NCI-H1105 (cell line): ENCODE results near the gene TRIM62.
A peak's percentile ranks its signal among the peaks of the same experiment; 100 is the strongest.

Experiments
- DNase-seq: peaks from one replicate; lab custom pipeline; 2025; lab: John Stamatoyannopoulos, UW

TRIM62 gene

GRCh38 chr1:33180226-33180910 is 1.5 kb downstream of the TRIM62 start:
- no peak for DNase-seq

DNA sequence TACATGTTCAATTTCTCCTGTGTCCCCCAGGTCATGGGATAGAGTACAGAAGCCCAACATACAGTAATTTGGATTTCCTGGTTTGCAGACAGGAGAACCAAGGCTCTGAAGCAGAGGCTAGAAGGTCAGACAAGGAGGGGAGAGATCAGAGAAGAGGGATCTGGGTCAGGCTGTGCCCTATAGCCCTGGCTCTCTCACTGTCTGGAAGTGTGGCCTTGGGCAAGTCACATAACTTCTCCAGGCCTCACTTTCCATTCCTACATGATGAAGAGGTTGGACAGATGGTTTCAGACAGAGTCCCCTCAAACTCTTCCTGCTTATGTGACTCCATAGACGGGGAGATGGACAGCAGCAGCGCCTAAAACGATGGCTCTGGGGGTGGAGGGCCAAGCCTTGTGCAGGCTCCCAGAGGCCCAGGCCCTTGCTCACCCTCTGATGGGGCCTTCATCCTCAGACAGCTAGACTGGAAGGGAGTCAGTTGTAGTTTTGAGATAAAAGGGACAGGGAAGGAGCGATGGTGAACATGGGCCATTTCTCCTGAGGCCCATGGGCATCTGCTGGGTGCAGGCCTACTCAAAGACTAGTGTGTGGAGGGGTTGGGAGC is 2.9 kb downstream of the TRIM62 start:
- DNase-seq, result no peak

- DNase-seq, result no peak
These were observed 3.8 kb downstream of the TRIM62 start for GRCh38 chr1:33177996-33178540.

DNA sequence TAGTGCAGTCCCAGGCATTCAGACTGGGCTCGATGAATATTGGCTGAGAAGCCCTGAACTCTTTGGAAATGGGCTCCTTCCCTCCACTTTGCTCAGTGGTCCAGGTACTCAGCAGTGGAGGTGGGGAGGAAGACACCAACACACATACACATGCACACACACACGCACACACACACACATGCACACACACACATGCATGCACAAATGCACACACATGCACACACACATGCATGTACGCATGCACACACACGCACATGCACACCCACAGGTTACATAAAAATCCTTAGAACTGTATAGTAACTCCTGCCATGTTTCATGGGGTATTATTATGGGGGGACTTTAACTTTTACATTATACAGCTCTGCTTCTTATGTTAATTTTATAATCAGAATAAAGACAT is 5.0 kb downstream of the TRIM62 start:
- DNase-seq, result no peak

GRCh38 chr1:33176362-33176850 is 5.4 kb downstream of the TRIM62 start:
- DNase-seq, result no peak

GRCh38 chr1:33175865-33176264 is 6.0 kb downstream of the TRIM62 start:
- DNase-seq, result no peak

- no peak for DNase-seq
These were observed 8.8 kb downstream of the TRIM62 start for GRCh38 chr1:33173091-33173490.

DNA sequence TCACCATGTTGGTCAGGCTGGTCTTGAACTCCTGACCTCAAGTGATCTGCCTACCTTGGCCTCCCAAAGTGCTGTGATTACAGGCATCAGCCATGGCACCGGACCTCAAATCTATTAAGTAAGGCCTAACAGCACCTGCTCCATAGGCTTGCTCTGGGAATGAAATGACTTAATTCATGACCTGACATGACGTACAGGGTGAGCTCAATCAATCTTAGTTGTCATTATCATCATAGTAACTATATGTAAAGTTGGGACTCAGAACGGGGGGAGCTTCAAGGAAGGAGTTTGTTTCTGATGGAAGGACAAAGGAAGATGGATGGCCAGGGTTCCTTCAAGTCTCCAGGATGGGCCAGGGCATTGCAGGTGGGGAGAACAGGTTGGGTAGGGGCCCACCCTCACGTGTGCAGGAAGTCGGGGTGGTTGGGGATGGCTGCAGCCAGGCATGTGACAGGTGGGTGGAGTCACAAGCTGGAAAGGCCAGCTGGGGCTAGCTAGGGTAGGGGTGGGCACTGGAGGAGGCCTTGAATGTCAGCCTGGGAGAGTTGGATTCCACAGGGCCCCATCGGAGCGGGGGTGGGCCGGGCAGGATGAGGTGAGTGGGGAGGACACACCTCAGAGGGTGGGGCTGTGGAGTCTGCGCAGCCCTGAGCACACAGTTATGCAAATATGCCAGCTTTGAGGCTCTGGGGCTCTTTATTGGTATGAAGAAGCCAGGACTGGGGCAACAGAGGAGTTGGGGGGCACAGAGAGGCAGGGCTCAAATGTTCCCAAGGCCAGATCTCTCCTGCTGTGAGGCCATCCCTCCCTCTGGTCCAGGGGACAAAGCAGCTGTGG is 9.6 kb downstream of the TRIM62 start:
- DNase-seq, result no peak

GRCh38 chr1:33170351-33171274 is 11.2 kb downstream of the TRIM62 start:
- DNase-seq, result no peak

DNA sequence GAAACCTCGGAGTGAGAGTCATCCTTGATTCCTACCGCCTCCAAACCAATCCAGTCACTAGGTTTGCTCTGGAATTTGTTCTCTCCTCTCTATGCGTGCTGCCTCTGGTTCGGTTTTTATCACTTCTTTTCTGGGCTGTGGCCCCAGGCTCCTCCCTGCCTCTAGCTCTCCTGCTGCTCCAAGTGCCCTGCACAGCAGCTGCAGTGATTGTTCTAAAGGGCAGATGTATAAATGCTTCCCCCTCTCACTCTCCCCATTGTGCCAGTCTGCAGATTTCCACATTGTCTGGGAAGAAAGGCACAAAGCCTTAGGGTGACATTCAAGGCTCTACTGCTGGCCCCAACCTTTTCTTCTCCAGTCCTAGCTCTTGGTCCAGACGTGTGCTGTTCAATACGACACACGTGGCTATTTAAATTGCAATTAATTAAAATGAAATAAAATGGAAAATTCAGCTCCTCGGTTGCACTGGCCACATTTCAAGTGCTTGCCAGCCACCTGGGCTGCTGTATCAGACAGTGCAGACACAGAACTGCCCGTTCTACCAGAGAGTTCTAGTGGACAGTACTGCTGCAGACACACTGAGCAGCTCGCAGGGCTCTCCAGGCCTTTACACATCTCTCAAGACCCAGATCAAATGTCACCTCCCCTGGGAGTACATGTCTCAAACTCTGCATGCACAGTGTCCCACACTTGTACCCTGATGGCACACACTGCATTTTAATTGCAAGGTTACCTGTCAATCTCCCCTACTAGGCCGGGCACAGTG is 12.4 kb downstream of the TRIM62 start:
- no peak for DNase-seq

- DNase-seq, result no peak
These were observed 13.1 kb downstream of the TRIM62 start for GRCh38 chr1:33168556-33169289.

DNA sequence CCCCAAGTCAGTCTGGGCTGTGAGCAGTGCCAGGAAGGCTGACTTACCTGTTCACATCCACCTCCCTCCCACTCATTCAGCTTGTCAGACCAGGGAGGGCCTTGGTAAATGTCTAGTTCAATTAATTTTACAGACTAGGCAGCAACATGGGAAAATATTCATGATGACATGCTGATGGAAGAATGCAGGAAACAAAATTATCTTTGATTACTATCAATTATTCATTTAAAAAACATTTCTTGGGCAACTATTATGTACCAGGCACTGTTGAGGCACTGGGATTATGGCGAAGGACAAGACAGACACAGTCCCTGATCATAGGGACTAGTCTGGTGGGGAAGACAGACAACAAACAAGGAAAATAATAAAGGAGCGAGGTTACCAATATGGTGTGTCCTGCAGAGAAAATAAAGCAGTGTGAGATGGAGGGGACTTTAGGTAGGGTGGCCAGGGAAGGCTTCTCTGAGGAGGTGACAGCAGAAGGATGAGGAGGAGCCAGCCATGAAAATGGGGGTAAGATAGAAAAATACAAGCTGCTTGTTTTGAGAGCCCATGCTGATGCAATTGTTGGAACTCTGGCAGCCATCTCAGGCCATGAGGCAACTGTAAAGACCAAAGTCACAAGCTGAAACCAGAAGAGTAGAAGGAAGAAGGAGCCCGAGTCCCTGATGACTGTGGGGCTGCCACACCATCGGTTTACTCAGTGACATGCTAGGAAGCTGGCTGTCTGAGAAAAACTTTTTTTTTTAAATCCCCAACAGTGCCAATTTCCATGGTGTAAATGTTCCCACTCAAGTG is 14.0 kb downstream of the TRIM62 start:
- DNase-seq, result no peak

DNA sequence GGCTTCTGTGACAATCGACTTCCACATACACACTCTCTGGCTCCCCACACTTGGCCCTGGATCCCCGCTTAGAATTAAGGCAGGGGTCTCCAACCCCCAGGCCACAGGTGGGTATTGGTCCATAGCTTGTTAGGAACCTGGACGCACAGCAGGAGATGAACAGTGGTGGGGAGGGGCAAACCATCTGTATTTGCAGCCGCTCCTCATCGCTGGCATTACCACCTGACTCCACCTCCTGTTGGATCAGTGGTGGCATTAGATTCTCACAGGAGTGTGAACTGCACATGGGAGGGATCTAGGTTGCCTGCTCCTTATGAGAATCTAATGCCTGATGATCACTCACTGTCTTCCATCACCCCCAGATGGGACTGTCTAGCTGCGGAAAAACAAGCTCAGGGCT is 16.0 kb downstream of the TRIM62 start:
- DNase-seq, result no peak

DNA sequence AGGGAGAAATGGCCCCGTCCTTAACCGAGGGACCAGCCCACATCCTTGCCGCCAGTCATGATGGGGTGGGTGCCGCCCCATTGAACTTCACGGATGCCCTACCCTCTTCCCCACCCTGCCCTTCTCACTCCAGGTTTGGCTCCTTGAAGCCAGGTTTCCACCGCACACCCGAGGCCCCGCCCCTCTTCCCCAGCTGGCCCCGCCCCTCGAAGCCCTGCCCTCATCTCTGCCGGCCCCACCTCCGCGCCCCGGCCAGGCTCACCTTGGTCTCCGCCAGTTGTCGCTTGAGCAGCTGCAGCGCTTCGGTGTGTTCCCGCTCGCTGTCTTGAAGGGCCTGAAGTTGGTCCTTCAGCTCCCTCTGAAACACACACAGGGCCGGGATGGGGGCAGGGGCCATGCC is 16.6 kb downstream of the TRIM62 start:
- no peak for DNase-seq

- no peak for DNase-seq
These were observed 18.0 kb downstream of the TRIM62 start for GRCh38 chr1:33163621-33164519.

DNA sequence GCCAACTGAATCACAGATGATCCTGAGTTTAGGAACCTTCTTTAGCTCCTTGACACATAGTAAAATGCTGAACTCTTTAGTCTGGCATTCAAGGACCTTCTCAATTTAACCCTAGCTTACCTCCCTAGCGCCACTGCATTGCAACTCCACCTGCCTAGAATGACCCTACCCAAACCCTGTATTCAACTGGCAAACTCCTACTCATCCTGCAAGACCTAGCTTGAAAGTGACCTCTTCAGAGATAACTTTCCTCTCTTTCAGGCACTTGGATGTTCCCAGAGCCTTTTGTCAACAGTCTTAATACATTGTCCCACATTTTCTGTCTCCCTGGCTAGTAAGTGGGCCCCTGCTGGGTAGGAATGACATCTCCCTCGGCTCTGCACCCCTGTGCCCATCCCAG is 19.7 kb downstream of the TRIM62 start:
- no peak for DNase-seq

DNA sequence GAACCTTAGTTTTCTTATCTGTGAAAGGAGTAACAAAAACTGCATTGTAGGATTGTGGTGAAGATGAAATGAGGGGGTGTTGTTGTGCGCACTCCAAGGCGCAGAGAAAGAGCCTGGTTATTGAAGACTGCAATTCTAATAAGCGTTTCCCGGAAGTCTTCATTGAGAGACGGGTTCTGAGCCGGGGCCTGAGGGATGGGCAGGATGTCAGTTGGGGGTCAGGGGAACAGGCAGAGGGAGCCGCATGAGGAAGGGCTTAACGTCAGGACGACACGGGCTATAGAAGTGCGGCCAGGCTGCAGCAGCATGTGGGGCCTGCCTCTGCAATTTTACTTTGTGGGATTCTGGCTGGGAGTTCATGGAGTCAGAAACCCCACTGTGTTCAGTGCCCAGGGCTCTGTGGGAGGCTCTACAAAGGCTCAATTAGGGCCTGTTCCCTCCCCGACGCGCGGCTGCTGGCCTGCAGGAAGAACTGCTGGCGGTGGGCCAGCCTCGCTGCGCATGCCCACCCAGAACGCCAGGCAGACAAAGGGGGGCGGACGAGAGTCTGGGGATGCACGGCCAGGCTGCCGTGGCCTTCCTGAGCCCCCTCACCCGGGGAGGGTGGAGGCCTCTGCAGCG is 20.7 kb downstream of the TRIM62 start:
- DNase-seq, result peak; percentile 85

DNA sequence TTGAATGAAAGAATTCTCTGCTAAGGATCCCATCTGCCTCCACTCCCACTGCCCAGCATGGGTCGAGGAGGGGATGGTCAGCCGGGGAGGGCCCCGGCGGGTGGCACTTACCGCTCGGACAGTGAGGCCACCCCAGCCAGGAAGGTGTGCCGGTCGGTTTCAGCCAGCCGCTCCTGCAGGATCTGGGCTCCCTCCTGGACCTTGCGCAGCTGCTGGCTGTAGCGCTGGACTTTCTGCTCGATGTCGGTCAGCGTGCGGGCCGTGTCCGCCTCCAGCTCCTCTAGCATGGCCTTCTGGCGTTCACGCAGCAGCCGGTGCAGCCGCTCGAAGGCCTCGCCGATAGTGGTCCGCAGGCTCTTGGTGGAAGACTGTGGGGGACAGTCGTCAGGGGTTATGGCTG is 22.3 kb downstream of the TRIM62 start:
- no peak for DNase-seq
